ENCODE results near the gene LRRFIP1.

- TF ChIP-seq CTCF (CRISPR knock-in tag; IDR thresholded peaks at IDR 0.05) = no peak
- no peak for TF ChIP-seq GATAD1 (CRISPR knock-in tag; IDR thresholded peaks at IDR 0.05)
- TF ChIP-seq HCFC1 (IDR thresholded peaks at IDR 0.05; ENCODE audit: low read depth, low read length) = no peak
- TF ChIP-seq ZNF800 (CRISPR knock-in tag; IDR thresholded peaks at IDR 0.05) = no peak
Observed at GRCh38 chr2:237773826-237774225, 146.4 kb downstream of the LRRFIP1 start.

Measured in HepG2 (cell line).